B cell (primary cell): ENCODE results near the gene HMGCS1.

ENCODE experiments used
- CTCF ChIP-seq: fragments of 200-600 bp; IDR thresholded peaks from one replicate; pipeline ENCODE4 v1.8.0; 2022; ENCODE audit warnings: antibody characterized with exemption, mild to moderate bottlenecking
- EZH2 ChIP-seq: IDR thresholded peaks from 2 replicates; pipeline ENCODE4 v1.6.1; 2012; ENCODE audit warnings: borderline replicate concordance, low read depth, mild to moderate bottlenecking, moderate library complexity, low read length; ENCODE audit not compliant: insufficient read depth, poor library complexity, severe bottlenecking

- TF ChIP-seq CTCF (no peak), EZH2 (no peak)
Measured at GRCh38 chr5:43315263-43315662, 2.1 kb upstream of the HMGCS1 start.
